ENCODE results near the gene COX11. TPM values are rescaled to one million over a fixed set of nuclear protein-coding genes. Genes with fewer than 3 reads are reported as not detected.

Gene COX11
- total RNA-seq (ENCODE audit: unreplicated experiment): 38.0 TPM
- long read RNA-seq, transcript COX11-201 (4 exons, 2,497 nt): major isoform, 6 of 7 reads
- long read RNA-seq, partial matches to known transcripts: 0 of 7 reads
- long read RNA-seq, other reads (novel, unspliced or antisense): 1 of 7 reads

GRCh38 chr17:54968262-54968987, at the start of gene COX11, which contains the start of gene STXBP4:
Gene COX11 (minus strand): TSS chr17:54968654. CDS start chr17:54968646, 8 bp downstream.
Gene STXBP4 (plus strand): TSS chr17:54968765. CDS start chr17:54986220, 17,455 bp downstream.
- peak within 1 kb of the TSS; percentile 31 for H3K27ac Mint-ChIP-seq (ENCODE audit: unreplicated experiment)
- no peaks in the 10 kb centered on the region for H3K36me3 Mint-ChIP-seq (ENCODE audit: low read depth, unreplicated experiment)
- DNase-seq (ENCODE audit: low spot score): peak; percentile 96
- H3K4me1 Mint-ChIP-seq (ENCODE audit: unreplicated experiment): peaks cover 7% of the 10 kb centered on the region
- no peak for TF ChIP-seq CTCF (IDR thresholded peaks at IDR 0.05; ENCODE audit: unreplicated experiment)
- H3K27me3 Mint-ChIP-seq (ENCODE audit: unreplicated experiment): no peaks in the 10 kb centered on the region
- H3K9me3 Mint-ChIP-seq (ENCODE audit: unreplicated experiment): no peaks in the 10 kb centered on the region
- H3K4me3 Mint-ChIP-seq (ENCODE audit: unreplicated experiment): no peak within 1 kb of the TSS

- no peaks in the 10 kb centered on the region for H3K9me3 Mint-ChIP-seq (ENCODE audit: unreplicated experiment)
- no peak for DNase-seq (ENCODE audit: low spot score)
- H3K4me1 Mint-ChIP-seq (ENCODE audit: unreplicated experiment): no peaks in the 10 kb centered on the region
These were observed 37.1 kb upstream of the COX11 start for GRCh38 chr17:55005520-55005919.

DNA sequence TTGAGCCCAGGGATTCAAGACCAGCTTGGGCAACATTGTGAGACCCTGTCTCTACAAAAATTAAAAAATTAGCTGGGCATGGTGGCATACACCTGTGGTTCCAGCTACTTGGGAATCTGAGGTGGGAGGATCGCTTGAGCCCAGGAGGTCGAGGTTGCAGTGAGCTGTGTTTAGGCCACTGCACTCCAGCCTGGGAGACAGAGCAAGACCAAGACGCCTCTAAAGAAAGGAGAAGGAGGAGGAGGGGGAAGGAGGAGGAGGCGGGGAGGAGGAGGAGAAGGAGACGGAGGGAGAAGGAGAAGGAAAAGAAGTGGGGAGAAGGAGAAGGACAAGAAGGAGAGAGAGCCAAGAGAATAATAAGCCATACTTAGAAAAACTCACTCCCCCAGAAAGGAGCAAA, 36.0 kb upstream of the COX11 start:
- Mint-ChIP-seq H3K27ac (ENCODE audit: unreplicated experiment) (no peak overlapping the region), H3K36me3 (ENCODE audit: low read depth, unreplicated experiment) (no peaks in the 10 kb centered on the region), H3K27me3 (ENCODE audit: unreplicated experiment) (no peaks in the 10 kb centered on the region), H3K4me1 (ENCODE audit: unreplicated experiment) (no peaks in the 10 kb centered on the region), H3K9me3 (ENCODE audit: unreplicated experiment) (no peaks in the 10 kb centered on the region), H3K4me3 (ENCODE audit: unreplicated experiment) (no peak overlapping the region)
- no peak for DNase-seq (ENCODE audit: low spot score)
- no peak for TF ChIP-seq CTCF (IDR thresholded peaks at IDR 0.05; ENCODE audit: unreplicated experiment)

More at GRCh38 chr17:55005520-55005919, 37.1 kb upstream of the COX11 start:
- TF ChIP-seq CTCF (IDR thresholded peaks at IDR 0.05; ENCODE audit: unreplicated experiment): peak; percentile 70
- Mint-ChIP-seq H3K36me3 (ENCODE audit: low read depth, unreplicated experiment) (no peaks in the 10 kb centered on the region), H3K27ac (ENCODE audit: unreplicated experiment) (no peak overlapping the region), H3K4me3 (ENCODE audit: unreplicated experiment) (no peak overlapping the region), H3K27me3 (ENCODE audit: unreplicated experiment) (no peaks in the 10 kb centered on the region)

DNA sequence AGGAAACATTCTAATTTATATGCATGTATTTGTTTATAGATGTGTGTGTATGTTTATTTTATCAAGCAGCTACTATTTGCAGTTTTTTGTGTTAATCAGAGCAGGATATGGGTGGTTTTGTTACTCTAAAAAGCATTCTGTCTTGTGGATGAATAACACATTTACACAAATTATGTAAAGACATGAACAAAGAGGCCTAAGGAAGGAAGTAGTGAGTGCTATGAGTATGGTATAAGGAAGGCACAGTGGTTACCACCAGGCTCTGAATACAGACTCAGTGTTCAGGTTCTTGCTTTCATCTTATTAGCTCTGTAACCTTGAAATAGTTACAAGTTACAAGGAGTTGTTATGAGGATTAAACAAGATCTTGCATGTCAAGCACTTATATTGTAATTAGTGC, 34.0 kb upstream of the COX11 start:
- H3K4me3 Mint-ChIP-seq (ENCODE audit: unreplicated experiment): no peak overlapping the region
- no peaks in the 10 kb centered on the region for H3K4me1 Mint-ChIP-seq (ENCODE audit: unreplicated experiment)
- no peaks in the 10 kb centered on the region for H3K36me3 Mint-ChIP-seq (ENCODE audit: low read depth, unreplicated experiment)
- no peak for TF ChIP-seq CTCF (IDR thresholded peaks at IDR 0.05; ENCODE audit: unreplicated experiment)
- DNase-seq (ENCODE audit: low spot score): no peak
- H3K27me3 Mint-ChIP-seq (ENCODE audit: unreplicated experiment): no peaks in the 10 kb centered on the region
- H3K27ac Mint-ChIP-seq (ENCODE audit: unreplicated experiment): no peak overlapping the region
- H3K9me3 Mint-ChIP-seq (ENCODE audit: unreplicated experiment): no peaks in the 10 kb centered on the region

- no peaks in the 10 kb centered on the region for H3K27me3 Mint-ChIP-seq (ENCODE audit: unreplicated experiment)
- H3K4me3 Mint-ChIP-seq (ENCODE audit: unreplicated experiment): no peak overlapping the region
- no peaks in the 10 kb centered on the region for H3K36me3 Mint-ChIP-seq (ENCODE audit: low read depth, unreplicated experiment)
- TF ChIP-seq CTCF (IDR thresholded peaks at IDR 0.05; ENCODE audit: unreplicated experiment): no peak
- H3K9me3 Mint-ChIP-seq (ENCODE audit: unreplicated experiment): no peaks in the 10 kb centered on the region
- no peak overlapping the region for H3K27ac Mint-ChIP-seq (ENCODE audit: unreplicated experiment)
- H3K4me1 Mint-ChIP-seq (ENCODE audit: unreplicated experiment): no peaks in the 10 kb centered on the region
- no peak for DNase-seq (ENCODE audit: low spot score)
These were observed 28.0 kb upstream of the COX11 start for GRCh38 chr17:54996441-54996840.

Measured in endothelial cell (in vitro differentiated cells).